HG02981 (cell line): ENCODE data around the gene GPR156.
"Not testable (repeated sequence)": the region's sequence is repeated elsewhere in the genome, so short reads cannot be mapped to it uniquely, and the experiment has no call there.

Experiments used
- ATAC-seq: cut with Tn5 transposase; IDR thresholded peaks from one replicate; pipeline ENCODE4 v1.9.1; 2021; ENCODE audit warnings: mild to moderate bottlenecking, moderate library complexity; ENCODE audit not compliant: unreplicated experiment

Gene GPR156

DNA sequence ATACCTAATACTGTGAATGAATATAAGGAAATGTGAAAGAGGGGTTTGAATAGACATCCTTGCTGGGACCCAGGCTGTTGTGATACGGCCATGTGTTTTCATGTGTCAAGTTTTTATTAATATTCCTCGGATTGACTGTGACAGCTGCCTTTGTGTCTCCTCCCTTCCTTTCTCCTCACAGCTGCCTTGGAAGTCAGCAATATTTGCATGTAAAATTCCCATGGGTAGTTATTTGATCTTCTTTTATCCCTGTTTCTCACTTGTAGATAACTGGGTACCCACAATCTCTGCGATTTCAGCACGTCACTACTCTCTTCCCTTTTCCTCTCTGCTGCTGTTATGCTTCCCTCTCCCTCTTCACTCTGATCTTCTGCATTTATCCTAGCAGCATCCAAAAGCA lies 9.4 kb downstream of the GPR156 start:
- no peak for ATAC-seq

DNA sequence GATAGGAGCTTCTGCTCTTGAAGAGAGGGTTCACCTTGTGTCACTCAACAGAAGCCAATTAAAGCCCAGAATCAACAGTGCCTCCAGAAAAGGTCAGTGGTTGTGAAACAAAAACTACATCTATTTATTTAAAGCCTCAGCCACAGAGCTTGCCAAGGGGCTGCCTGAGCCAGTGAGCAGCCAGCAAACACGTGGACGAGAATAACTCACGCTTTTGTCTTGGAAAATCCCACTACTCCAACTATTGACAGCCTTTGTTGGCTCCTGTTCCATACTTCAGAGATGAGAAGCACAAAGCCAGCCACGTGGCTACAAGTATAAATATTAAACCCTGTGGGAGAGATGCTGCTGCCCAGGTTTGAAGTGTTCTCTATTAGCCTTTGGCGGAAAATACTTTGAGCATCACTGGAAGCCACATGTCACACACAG lies 10.3 kb downstream of the GPR156 start:
- no peak for ATAC-seq

GRCh38 chr3:120272286-120272685 lies 12.7 kb downstream of the GPR156 start:
- no peak for ATAC-seq

- no peak for ATAC-seq
These were observed 19.0 kb downstream of the GPR156 start for GRCh38 chr3:120265989-120266388.

GRCh38 chr3:120264963-120265362 lies 20.1 kb downstream of the GPR156 start:
- ATAC-seq: no peak

- no peak for ATAC-seq
These were observed 21.2 kb downstream of the GPR156 start for GRCh38 chr3:120263792-120264191.

- no peak for ATAC-seq
These were observed 27.0 kb downstream of the GPR156 start for GRCh38 chr3:120258009-120258408.

GRCh38 chr3:120245386-120245785 lies 39.6 kb downstream of the GPR156 start:
- ATAC-seq: no peak

GRCh38 chr3:120244834-120245225 lies 40.2 kb downstream of the GPR156 start:
- no peak for ATAC-seq

DNA sequence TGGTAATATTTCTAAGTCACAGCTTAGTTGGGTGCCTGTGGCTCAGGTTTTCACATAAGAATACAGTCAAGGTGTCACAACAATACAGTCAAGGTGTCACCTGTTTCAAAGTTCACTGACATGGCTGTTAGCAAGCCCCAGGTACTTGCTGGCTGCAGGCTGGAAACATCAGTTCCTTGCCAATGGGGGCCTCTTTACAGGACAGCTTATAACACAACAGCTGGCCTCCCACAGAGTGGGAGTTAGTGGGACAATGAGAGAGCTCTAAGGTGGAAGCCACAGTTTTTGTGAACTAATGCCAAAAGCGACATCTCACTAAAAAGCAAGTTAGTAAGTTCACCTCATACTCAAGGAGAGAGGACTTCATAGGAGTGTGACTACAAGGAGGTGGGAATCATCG lies 45.4 kb downstream of the GPR156 start:
- no peak for ATAC-seq

- ATAC-seq: no peak
These were observed 57.2 kb downstream of the GPR156 start for GRCh38 chr3:120227710-120228347.

DNA sequence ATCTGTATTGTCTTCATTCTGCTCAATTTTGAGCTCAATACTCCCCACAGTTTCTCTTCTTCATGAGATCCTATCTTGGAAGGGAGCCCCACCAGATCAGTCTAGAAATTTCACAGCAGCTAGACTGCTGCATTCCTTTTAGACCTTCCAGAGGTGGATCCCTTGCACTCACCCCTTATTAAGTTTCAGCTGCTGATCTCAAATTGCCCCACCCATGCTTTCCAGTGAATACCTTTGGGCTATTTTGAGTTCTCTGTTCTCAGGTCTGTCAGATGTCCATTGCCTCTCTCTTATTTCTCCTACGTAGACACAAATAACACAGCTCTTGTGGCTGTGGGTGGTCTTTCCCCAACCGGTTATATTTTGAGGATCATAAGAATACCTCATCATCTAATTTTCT lies 60.8 kb downstream of the GPR156 start:
- ATAC-seq: no peak

DNA sequence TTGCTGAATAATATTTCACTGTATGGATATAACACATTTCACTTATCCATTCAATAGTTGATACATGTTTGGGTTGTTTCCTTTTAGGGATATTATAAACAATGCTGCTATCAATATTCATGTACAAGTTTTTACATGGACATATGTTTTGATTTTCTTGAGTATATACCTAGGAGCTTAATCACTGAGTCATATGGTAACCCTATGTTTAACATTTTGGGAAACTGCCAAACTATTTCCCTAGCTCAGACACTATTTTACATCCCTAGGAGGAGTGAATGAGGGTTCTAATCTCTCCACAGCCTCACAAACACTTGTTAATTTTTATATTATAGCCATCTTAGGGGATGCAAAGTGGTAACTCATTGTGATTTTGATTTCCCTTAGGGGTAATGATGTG lies 66.0 kb downstream of the GPR156 start:
- no peak for ATAC-seq

- ATAC-seq: not testable (repeated sequence)
These were observed 68.4 kb downstream of the GPR156 start for GRCh38 chr3:120216633-120217032.

- ATAC-seq: no peak
These were observed 70.8 kb downstream of the GPR156 start for GRCh38 chr3:120214176-120214575.

DNA sequence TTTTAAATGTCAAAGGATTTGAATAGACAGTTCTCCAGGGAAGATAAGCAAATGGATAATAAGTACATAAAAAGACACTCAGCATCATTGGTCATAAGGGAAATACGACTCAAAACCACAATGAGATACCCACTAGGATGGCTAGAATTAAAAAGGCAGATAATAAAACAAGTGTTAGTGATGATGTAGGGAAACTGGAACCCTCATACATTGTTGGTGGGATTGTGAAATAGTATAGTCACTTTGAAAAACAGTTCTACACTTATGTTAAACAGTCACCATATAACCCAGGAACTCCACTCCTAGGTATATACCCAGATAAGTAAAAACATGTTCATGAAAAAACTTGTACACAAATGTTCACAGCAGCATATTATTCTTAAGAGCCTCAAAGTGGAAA lies 72.5 kb downstream of the GPR156 start:
- ATAC-seq: no peak

DNA sequence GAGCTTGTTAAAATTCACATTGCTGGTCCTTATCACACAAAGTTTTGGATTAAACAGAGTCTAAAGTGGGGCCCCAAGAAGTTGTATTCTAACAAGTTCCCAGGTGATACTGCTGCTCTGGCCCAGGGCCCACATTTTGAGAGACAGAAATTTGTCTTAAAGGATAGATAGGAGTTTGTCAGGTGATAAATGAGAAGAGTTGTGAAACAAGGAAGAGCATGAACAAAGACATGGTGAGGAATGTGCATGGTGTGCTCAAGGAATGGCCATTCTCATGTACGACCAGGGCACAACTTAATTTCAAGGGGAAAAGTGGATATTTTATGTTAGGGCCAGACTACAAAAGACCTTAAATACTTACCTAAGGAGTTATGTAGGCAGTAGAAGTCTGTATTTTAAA lies 75.6 kb downstream of the GPR156 start:
- no peak for ATAC-seq

GRCh38 chr3:120204338-120204737 lies 80.7 kb downstream of the GPR156 start:
- ATAC-seq: no peak

GRCh38 chr3:120203621-120204020 lies 81.4 kb downstream of the GPR156 start:
- ATAC-seq: no peak

GRCh38 chr3:120203016-120203415 lies 82.0 kb downstream of the GPR156 start:
- no peak for ATAC-seq

- no peak for ATAC-seq
These were observed 82.7 kb downstream of the GPR156 start for GRCh38 chr3:120202363-120202762.

GRCh38 chr3:120200493-120201235 lies 84.4 kb downstream of the GPR156 start:
- no peak for ATAC-seq
